ENCODE measurements around the gene PTGFRN.

PTGFRN gene

DNA sequence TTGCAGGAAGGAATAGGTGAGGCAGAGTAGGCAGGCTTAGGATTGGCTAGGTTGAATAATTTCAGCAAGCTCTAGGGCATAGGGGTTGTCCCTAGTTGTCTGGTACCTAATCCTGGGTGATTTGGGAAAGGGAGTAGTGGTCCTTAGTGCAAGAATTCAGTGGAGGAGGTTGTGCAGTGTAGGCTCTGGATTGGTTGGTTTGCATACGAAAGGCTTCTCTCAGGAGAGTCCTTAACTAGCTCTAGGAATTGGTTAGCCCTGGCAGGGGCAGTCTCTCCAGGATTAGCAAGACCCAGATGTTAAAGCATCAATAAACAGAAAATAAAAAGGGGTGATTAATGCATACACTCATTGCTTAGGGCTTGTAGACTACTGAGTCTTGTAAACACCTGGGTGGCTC is 82.2 kb downstream of the PTGFRN start:
- in situ Hi-C loops (cut with MboI; ENCODE audit: low sequenced_read_pairs): no loop called here

- in situ Hi-C loops (cut with MboI; ENCODE audit: low sequenced_read_pairs): no loop called here
Measured at GRCh38 chr1:116993286-116993685, 83.6 kb downstream of the PTGFRN start.

GRCh38 chr1:116994411-116994810 is 84.7 kb downstream of the PTGFRN start:
- in situ Hi-C loops (cut with MboI; ENCODE audit: low sequenced_read_pairs): no loop called here

DNA sequence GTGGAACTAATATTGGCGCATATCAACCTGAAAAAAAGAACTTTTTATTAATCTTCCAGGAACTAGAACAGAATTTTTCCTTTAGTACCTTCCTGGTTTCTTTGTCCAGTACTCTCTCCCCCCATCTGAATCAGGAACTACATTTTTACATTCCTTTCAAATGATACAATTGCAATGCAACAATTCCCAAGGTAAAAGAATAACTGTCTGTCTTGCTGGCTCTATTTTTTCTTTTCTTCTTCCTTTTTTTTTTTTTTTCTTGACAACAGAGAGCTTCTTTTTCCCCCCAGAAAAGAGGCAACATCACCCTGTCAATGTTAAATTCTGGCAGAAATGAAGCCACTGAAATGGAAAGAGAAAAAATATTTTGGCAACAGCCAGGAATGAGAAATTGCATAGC is 87.3 kb downstream of the PTGFRN start:
- in situ Hi-C loops (cut with MboI; ENCODE audit: low sequenced_read_pairs): no loop called here

DNA sequence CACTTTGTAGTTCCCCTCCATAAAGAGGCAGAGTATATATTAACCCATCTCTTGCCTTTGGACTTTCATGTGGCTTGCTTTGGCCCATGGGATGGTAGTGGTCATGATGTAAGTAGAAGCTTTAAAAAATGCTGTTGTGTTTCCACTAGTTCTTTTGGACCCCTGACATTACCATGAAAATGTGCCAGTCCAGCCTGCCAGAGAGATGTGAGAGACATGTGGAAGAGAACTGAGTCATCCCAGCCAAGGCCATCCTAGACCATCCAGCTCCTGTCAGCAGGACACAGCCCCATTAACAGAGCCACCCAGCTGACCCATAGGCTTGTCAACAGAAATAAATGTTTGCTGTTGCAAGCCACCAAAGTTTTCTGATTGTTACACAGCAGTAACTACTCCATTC is 87.9 kb downstream of the PTGFRN start:
- in situ Hi-C loops (cut with MboI; ENCODE audit: low sequenced_read_pairs): no loop called here

GRCh38 chr1:116999596-116999995 is 89.9 kb downstream of the PTGFRN start:
- in situ Hi-C loops (cut with MboI; ENCODE audit: low sequenced_read_pairs): no loop called here

- in situ Hi-C loops (cut with MboI; ENCODE audit: low sequenced_read_pairs): no loop called here
Measured at GRCh38 chr1:117000142-117000541, 90.4 kb downstream of the PTGFRN start.

DNA sequence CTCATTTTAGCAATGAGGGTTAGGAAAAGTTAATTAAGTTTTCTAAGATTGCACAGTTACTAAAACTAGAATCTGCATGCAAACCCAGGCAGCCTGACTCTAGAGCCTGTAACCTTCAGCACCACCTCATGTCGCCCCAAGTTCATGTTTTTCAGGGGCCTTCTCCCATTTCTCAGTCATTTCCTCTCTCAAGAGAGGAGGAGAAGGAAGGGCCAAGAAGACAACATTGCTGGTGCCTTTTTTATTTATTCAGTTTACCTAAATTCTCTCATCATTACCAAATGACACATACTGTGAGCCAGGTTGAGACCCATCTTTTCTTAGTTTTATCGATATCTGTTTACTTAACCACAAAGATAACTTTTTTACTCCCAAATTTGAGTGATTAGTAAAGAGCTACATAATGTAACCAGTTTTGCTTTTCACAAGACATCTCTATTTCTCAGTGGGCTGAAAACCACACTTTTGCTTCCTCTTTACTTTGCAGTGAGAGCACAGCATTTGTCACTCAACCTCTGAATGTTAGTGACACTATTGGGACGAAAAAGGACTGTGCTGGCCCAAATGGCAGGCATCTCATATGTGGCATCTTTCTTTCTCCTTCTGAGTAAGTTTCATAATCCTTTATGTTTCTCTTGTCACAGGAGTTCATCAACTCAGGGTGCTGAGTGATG is 91.7 kb downstream of the PTGFRN start, which contains the start of gene CD101:
CD101 (plus strand) TSS at position 507 of the 674 bp plus-strand sequence; CDS start at position 565, 58 bp downstream.
- in situ Hi-C loops (cut with MboI; ENCODE audit: low sequenced_read_pairs): no loop called here

GRCh38 chr1:117003223-117003875 is 93.6 kb downstream of the PTGFRN start:
- in situ Hi-C loops (cut with MboI; ENCODE audit: low sequenced_read_pairs): no loop called here

- in situ Hi-C loops (cut with MboI; ENCODE audit: low sequenced_read_pairs): no loop called here
Measured at GRCh38 chr1:117007719-117008013, 98.0 kb downstream of the PTGFRN start.

GRCh38 chr1:117008656-117009055 is 98.9 kb downstream of the PTGFRN start:
- in situ Hi-C loops (cut with MboI; ENCODE audit: low sequenced_read_pairs): no loop called here

DNA sequence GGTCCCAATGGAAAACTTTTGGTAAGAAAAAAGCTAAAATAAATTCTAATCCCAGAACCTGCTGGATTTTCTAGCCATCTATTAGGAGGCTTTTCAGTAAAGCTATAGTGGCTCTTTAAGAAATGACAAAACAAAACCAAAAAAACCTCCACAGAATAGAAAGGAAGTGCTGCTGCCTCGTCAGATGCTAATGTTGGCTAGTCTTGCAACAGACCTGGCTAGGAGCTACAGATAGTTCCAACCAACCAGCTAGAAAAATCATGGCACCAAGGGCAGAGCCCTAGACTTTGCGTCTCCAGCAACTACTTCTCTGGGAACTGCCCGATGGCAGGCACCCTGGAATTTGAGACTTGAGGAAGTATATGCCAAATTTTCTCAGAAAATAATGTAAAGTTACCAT is 99.4 kb downstream of the PTGFRN start:
- in situ Hi-C loops (cut with MboI; ENCODE audit: low sequenced_read_pairs): no loop called here

DNA sequence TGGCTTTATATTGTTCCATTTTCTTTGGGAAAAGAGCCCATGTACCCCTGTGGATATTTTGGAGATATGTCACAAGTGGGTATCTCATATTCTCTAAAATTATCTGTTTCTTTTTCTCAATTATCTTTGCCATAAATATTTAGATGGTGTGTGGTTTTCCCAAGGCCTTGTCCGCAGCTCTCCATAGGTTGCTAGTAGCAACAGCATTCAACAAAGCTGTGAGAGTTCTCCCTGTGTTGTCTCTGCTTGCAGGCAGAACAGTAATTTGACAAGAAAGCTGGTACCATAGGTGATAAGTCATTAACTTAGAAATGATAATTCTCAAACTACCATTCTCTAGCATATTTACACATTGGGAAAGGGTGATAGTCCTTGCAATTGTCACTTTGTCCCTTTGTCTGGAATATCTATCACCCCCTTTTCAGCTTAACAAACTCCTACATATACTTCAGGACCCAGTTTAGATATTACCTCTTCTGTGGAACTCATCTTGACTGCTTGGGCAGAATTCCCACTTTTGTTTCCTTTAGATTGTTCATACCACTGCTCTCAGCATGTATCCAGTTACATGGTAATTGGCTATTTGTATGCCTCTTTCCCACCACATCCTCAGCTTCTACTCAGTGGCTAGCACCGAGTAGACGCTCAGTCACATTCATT is 100.7 kb downstream of the PTGFRN start:
- in situ Hi-C loops (cut with MboI; ENCODE audit: low sequenced_read_pairs): no loop called here

GRCh38 chr1:117011334-117011733 is 101.6 kb downstream of the PTGFRN start:
- in situ Hi-C loops (cut with MboI; ENCODE audit: low sequenced_read_pairs): no loop called here

GRCh38 chr1:117013309-117013858 is 103.7 kb downstream of the PTGFRN start:
- in situ Hi-C loops (cut with MboI; ENCODE audit: low sequenced_read_pairs): no loop called here

DNA sequence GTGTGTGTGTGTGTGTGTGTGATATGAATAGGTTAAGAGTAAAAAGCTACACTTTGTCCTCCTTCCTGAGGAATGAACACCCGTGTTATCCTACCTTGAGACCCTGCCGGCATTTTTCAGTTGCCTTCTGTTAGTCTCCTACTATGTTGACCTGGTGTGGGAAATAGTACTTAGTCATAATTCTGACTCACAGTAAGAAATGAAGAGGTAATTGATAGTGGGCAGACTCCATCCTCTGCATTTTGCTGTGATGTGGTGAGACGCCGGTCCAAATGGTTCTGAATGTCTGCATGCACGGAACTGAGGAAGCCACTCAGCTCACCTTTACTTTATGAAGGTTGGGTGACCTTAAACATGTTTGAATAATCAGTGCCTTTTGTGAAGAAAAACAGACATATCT is 104.5 kb downstream of the PTGFRN start:
- in situ Hi-C loops (cut with MboI; ENCODE audit: low sequenced_read_pairs): no loop called here

GRCh38 chr1:117015724-117016123 is 106.0 kb downstream of the PTGFRN start:
- in situ Hi-C loops (cut with MboI; ENCODE audit: low sequenced_read_pairs): no loop called here

DNA sequence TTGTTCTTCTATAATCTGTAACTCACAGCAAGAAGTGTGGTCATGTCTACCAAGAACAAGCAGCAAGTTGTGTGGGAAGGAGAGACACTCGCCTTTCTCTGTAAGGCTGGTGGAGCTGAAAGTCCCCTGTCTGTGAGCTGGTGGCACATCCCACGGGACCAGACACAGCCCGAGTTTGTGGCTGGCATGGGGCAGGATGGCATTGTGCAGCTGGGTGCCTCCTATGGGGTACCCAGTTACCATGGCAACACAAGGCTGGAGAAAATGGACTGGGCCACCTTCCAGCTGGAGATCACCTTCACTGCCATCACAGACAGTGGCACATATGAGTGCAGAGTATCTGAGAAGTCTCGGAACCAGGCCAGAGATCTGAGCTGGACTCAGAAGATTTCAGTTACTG is 107.3 kb downstream of the PTGFRN start:
- in situ Hi-C loops (cut with MboI; ENCODE audit: low sequenced_read_pairs): no loop called here

DNA sequence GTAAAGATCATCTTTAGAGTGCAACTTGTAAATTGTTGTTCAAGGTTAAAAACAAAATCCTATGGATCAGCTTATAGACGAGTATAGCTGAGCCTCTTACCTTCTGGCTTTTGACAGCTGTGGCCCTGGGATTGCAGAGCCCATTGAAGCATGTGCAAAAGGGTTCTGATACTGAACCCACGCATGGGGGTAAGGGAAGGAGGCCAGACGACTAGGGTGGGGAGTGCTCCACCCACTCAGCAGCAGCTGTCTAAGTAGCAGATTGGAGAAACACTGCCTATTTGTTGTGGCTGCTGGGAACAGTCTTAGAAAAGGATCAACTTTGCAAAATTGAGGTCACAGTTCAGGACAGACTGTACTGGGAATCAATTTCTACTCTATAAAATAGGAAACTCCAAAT is 107.9 kb downstream of the PTGFRN start:
- in situ Hi-C loops (cut with MboI; ENCODE audit: low sequenced_read_pairs): no loop called here

- in situ Hi-C loops (cut with MboI; ENCODE audit: low sequenced_read_pairs): no loop called here
Measured at GRCh38 chr1:117020526-117021156, 110.9 kb downstream of the PTGFRN start.

GRCh38 chr1:117022114-117022513 is 112.4 kb downstream of the PTGFRN start:
- in situ Hi-C loops (cut with MboI; ENCODE audit: low sequenced_read_pairs): no loop called here

GRCh38 chr1:117025568-117025967 is 115.9 kb downstream of the PTGFRN start:
- in situ Hi-C loops (cut with MboI; ENCODE audit: low sequenced_read_pairs): no loop called here

All from HL-60/S4 treated with phorbol 12-myristate 13-acetate at 8.2 ng/mL for 4 days and 3 days (cell line).